SK-N-SH (cell line): ENCODE results near the gene CNOT9.

Experiments used
- CHD2 ChIP-seq: fragments of 150-350 bp; IDR thresholded peaks from 2 replicates; pipeline ENCODE4 v1.6.1; 2018; ENCODE audit warnings: low read length; ENCODE audit not compliant: partially characterized antibody
- ELF1 ChIP-seq: IDR thresholded peaks from 2 replicates; pipeline ENCODE4 v1.4.0; 2012
- FOXJ3 ChIP-seq: sonication (generic); formaldehyde crosslinking; IDR thresholded peaks from 2 replicates; pipeline ENCODE4 v1.5.1; 2020; ENCODE audit warnings: mild to moderate bottlenecking, missing genetic modification reagents
- GABPA ChIP-seq: IDR thresholded peaks from 2 replicates; pipeline ENCODE4 v1.4.0; 2012; ENCODE audit warnings: low read depth, mild to moderate bottlenecking
- JUND ChIP-seq: IDR thresholded peaks from 2 replicates; pipeline ENCODE4 v1.4.0; 2012
- MXI1 ChIP-seq: IDR thresholded peaks from 2 replicates; pipeline ENCODE4 v1.6.1; 2012; ENCODE audit warnings: mild to moderate bottlenecking, low read depth, low read length, improper control_type of control experiment
- NFIC ChIP-seq: IDR thresholded peaks from 2 replicates; pipeline ENCODE4 v1.4.0; 2012; ENCODE audit warnings: borderline replicate concordance
- NRF1 ChIP-seq: IDR thresholded peaks from 2 replicates; pipeline ENCODE4 v1.6.1; 2012; ENCODE audit warnings: low read depth, mild to moderate bottlenecking, low read length
- POLR2AphosphoS5 ChIP-seq: IDR thresholded peaks from 2 replicates; pipeline ENCODE4 v1.6.1; 2012; ENCODE audit warnings: low read depth, low read length
- TAF1 ChIP-seq: IDR thresholded peaks from 2 replicates; pipeline ENCODE4 v1.6.1; 2012; ENCODE audit warnings: low read depth, mild to moderate bottlenecking, low read length, moderate library complexity, borderline replicate concordance
- TF ChIP-seq, protein P1 (sequence below): fragments of 200-600 bp; sonication (generic); IDR thresholded peaks from 2 replicates; pipeline ENCODE4 v1.6.1; 2017; ENCODE audit warnings: antibody characterized with exemption, mild to moderate bottlenecking, moderate library complexity

DNA sequence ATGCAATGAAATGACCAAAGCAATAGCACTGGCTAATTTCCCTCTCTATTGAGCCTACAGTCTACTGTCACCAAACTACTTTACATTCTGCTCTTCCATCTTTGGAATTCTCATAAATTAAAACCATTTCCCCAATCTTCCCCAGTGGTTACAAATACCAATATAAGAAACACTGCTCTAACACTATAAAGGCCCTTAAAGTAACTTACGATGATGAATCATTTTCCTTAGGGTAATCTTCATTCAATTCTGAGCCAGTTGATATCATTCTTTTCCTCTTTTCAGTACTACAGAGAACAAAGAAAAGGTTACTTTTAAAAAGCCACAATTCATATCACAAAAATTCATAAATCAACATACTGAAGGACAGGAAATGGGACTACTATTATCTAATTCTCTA, 22.6 kb upstream of the CNOT9 start:
- TF ChIP-seq, protein P1, sequence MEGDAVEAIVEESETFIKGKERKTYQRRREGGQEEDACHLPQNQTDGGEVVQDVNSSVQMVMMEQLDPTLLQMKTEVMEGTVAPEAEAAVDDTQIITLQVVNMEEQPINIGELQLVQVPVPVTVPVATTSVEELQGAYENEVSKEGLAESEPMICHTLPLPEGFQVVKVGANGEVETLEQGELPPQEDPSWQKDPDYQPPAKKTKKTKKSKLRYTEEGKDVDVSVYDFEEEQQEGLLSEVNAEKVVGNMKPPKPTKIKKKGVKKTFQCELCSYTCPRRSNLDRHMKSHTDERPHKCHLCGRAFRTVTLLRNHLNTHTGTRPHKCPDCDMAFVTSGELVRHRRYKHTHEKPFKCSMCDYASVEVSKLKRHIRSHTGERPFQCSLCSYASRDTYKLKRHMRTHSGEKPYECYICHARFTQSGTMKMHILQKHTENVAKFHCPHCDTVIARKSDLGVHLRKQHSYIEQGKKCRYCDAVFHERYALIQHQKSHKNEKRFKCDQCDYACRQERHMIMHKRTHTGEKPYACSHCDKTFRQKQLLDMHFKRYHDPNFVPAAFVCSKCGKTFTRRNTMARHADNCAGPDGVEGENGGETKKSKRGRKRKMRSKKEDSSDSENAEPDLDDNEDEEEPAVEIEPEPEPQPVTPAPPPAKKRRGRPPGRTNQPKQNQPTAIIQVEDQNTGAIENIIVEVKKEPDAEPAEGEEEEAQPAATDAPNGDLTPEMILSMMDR, result no peak
- TF ChIP-seq NFIC (no peak), CHD2 (no peak), GABPA (no peak), ELF1 (no peak), TAF1 (no peak), NRF1 (no peak), POLR2AphosphoS5 (no peak), MXI1 (no peak), JUND (no peak), FOXJ3 (no peak)
